K562 (cell line): ENCODE results near the gene SLC2A13. TPM values are rescaled to one million over a fixed set of nuclear protein-coding genes. Genes with fewer than 3 reads are reported as not detected.

Experiments used
- ATAC-seq: fragments of 200-7000 bp; cut with Tn5 transposase; 3 replicates; pipeline ENCODE4 v1.9.1; 2020; ENCODE audit warnings: moderate library complexity
- BruUV-seq: library from RNA; stranded (reverse); fragments of 400-500 nt; replicated peaks from 2 replicates; lab custom pipeline; 2021; lab: Mats Ljungman, UMichigan
- CTCF ChIA-PET: fragments of 300-600 bp; formaldehyde crosslinking; extraction: SDS; loops from one replicate; lab custom pipeline; 2021; ENCODE audit warnings: low intra/inter-chr PET ratio; lab: Yijun Ruan, JAX
- POLR2A ChIA-PET: fragments of 300-600, 350-650 bp; sonication (Branson Sonifier 250); formaldehyde crosslinking; extraction: SDS; loops from one replicate; lab custom pipeline; 2021; ENCODE audit warnings: antibody characterized with exemption, inconsistent platforms; lab: Yijun Ruan, JAX
- DNase-seq, 4 experiments: peaks; one replicate each; pipeline versions ENCODE4 v3.0.0 to v3.0.0-alpha.2; 2011 to 2018; ENCODE audit warnings: low spot score in 3 of 4, mixed read lengths in 3 of 4; ENCODE audit errors: extremely low read depth in 1 of 4
- FAIRE-seq: peaks from 2 replicates; lab custom pipeline; 2011; peaks lifted over from hg19 to GRCh38; lab: Jason Lieb, UNC
- H2AFZ ChIP-seq: 2 replicates; pipeline ENCODE4 v1.6.0; 2011; ENCODE audit warnings: low read depth, low read length, control low read depth, inconsistent platforms
- H3K27ac ChIP-seq: fragments of 200-600 bp; 3 replicates; pipeline ENCODE4 v1.8.0; 2011; ENCODE audit warnings: low read depth, mild to moderate bottlenecking, control low read depth, inconsistent platforms, low read length, moderate library complexity, mixed read lengths; ENCODE audit errors: extremely low read depth
- H3K27me3 ChIP-seq, 2 experiments: fragments of 300-600 bp in 1 of 2; 2 replicates in 1 of 2; 3 replicates in 1 of 2; pipeline versions ENCODE4 v1.6.0 to v1.8.0; 2011; ENCODE audit warnings: inconsistent platforms in 2 of 2, low read length in 2 of 2, mild to moderate bottlenecking in 1 of 2, mixed read lengths in 1 of 2, moderate library complexity in 1 of 2; ENCODE audit not compliant: control insufficient read depth in 2 of 2, insufficient read depth in 2 of 2
- H3K36me3 ChIP-seq: fragments of 300-600 bp; 3 replicates; pipeline ENCODE4 v1.8.0; 2011; ENCODE audit warnings: mild to moderate bottlenecking, low read length, inconsistent platforms; ENCODE audit not compliant: control insufficient read depth, insufficient read depth
- H3K4me1 ChIP-seq, 2 experiments: fragments of 200-600 bp in 1 of 2; replicated peaks in 1 of 2; 2 replicates in 1 of 2; 3 replicates in 1 of 2; pipeline versions ENCODE4 v1.5.1 to v1.8.0; 2011; ENCODE audit warnings: inconsistent platforms in 2 of 2, low read length in 2 of 2, mild to moderate bottlenecking in 1 of 2, mixed read lengths in 1 of 2, moderate library complexity in 1 of 2; ENCODE audit not compliant: control insufficient read depth in 2 of 2, insufficient read depth in 2 of 2
- H3K4me2 ChIP-seq: 2 replicates; pipeline ENCODE4 v1.6.1; 2011; ENCODE audit warnings: low read length, control low read depth, inconsistent platforms, mixed read lengths; ENCODE audit not compliant: insufficient read depth
- H3K4me3 ChIP-seq: fragments of 200-600 bp; sonication (generic), shearing (Covaris generic); 2 replicates; pipeline ENCODE4 v1.5.1; 2016; ENCODE audit warnings: control low read depth, inconsistent platforms
- H3K79me2 ChIP-seq: fragments of 200-600 bp; 3 replicates; pipeline ENCODE4 v1.8.0; 2011; ENCODE audit warnings: low read length, inconsistent platforms; ENCODE audit not compliant: control insufficient read depth, insufficient read depth
- H3K9ac ChIP-seq, 2 experiments: 2 replicates each; pipeline versions ENCODE4 v1.6.0 to v1.6.1; 2011; ENCODE audit warnings: low read depth in 2 of 2, low read length in 2 of 2, control low read depth in 1 of 2, inconsistent platforms in 1 of 2, mild to moderate bottlenecking in 1 of 2, mixed read lengths in 1 of 2; ENCODE audit not compliant: insufficient read depth in 1 of 2
- H3K9me1 ChIP-seq: one replicate; pipeline ENCODE4 v1.6.0; 2011; ENCODE audit warnings: inconsistent platforms, mild to moderate bottlenecking, low read length, moderate library complexity; ENCODE audit not compliant: control insufficient read depth, insufficient read depth
- H3K9me3 ChIP-seq: replicated peaks from 2 replicates; pipeline ENCODE4 v1.5.1; 2011; ENCODE audit warnings: low read depth, low read length, inconsistent platforms; ENCODE audit not compliant: control insufficient read depth, insufficient read depth
- H4K20me1 ChIP-seq: replicated peaks from 2 replicates; pipeline ENCODE4 v1.6.1; 2011; ENCODE audit warnings: low read length, inconsistent platforms, mixed read lengths; ENCODE audit not compliant: control insufficient read depth, insufficient read depth
- CBX1 ChIP-seq: sonication (generic); IDR thresholded peaks from 2 replicates; pipeline ENCODE4 v1.6.1; 2016; ENCODE audit warnings: antibody characterized with exemption, low read depth, mild to moderate bottlenecking
- FOXA3 ChIP-seq, 2 experiments: fragments of 450-650 bp in 1 of 2; sonication (generic) in 1 of 2; formaldehyde crosslinking; IDR thresholded peaks in 1 of 2; conservative IDR thresholded peaks in 1 of 2; 2 replicates each; pipeline versions ENCODE4 v1.4.0 to v1.8.0; 2020 to 2022; ENCODE audit warnings: mild to moderate bottlenecking in 2 of 2, missing genetic modification reagents in 1 of 2
- GMEB1 ChIP-seq: fragments of 250-450 bp; sonication (Bioruptor Pico); IDR thresholded peaks from 2 replicates; pipeline ENCODE4 v1.4.0; 2020; ENCODE audit warnings: mild to moderate bottlenecking
- MAFF ChIP-seq: IDR thresholded peaks from 2 replicates; pipeline ENCODE4 v1.6.1; 2012; ENCODE audit warnings: low read length, improper control_type of control experiment
- NELFE ChIP-seq: IDR thresholded peaks from 2 replicates; pipeline ENCODE4 v1.6.1; 2011; ENCODE audit warnings: mild to moderate bottlenecking; ENCODE audit not compliant: insufficient read depth, insufficient read length
- NR0B1 ChIP-seq: fragments of 450-650 bp; IDR thresholded peaks from one replicate; pipeline ENCODE4 v1.6.1; 2018; ENCODE audit warnings: mild to moderate bottlenecking, moderate library complexity; ENCODE audit not compliant: partially characterized antibody
- RBM34 ChIP-seq: fragments of 200-400 bp; formaldehyde crosslinking; IDR thresholded peaks from 2 replicates; pipeline ENCODE4 v1.6.1; 2018; ENCODE audit warnings: low read length, borderline replicate concordance; ENCODE audit not compliant: insufficient read depth
- THRB ChIP-seq: fragments of 450-650 bp; formaldehyde crosslinking; conservative IDR thresholded peaks from 2 replicates; pipeline ENCODE4 v1.4.0; 2022; ENCODE audit warnings: mild to moderate bottlenecking, missing genetic modification characterization
- ZNF318 ChIP-seq, 2 experiments: fragments of 450-650 bp; IDR thresholded peaks; 2 replicates each; pipeline ENCODE4 v1.6.1; 2016; ENCODE audit warnings: mild to moderate bottlenecking in 2 of 2, borderline replicate concordance in 1 of 2, low read depth in 1 of 2, moderate library complexity in 1 of 2
- WGBS: fragments of 100-300 bp; shearing (Covaris generic); methylation state at CpG from one replicate; pipeline ENCODE4 v1.1.6; 2016; ENCODE audit warnings: low coverage, mixed read lengths; ENCODE audit not compliant: insufficient coverage; ENCODE audit errors: missing lambda C conversion rate; 5-methylcytosine and 5-hydroxymethylcytosine counted together
- in situ Hi-C: fragments of 300-500 bp; cut with MboI; formaldehyde crosslinking; loops from 4 replicates; pipeline ENCODE4 v1.15.0; 2018; ENCODE audit warnings: inconsistent platforms, mixed read lengths
- intact Hi-C: fragments of 100-400 bp; cut with micrococcal nuclease; formaldehyde crosslinking; loops from 2 replicates; pipeline ENCODE4 v1.14.2; 2022
- polyA plus RNA-seq, 8 experiments: library from polyadenylated mRNA; depleted of rRNA in 4 of 8; stranded (reverse) in 5 of 8; unstranded in 3 of 8; fragments of >200 nt; fragmentation: Nextera tagmentation in 2 of 8; fragmentation: Illumina TruSeq in 1 of 8; extraction: Ambion mirVana in 2 of 8; extraction: Trizol in 1 of 8; gene quantifications; 2 replicates each; pipeline versions ENCODE4 v1.2.1 to v1.2.3, GENCODE V29; 2011 to 2014; ENCODE audit warnings: inconsistent platforms in 1 of 8, missing spikeins in 1 of 8
- total RNA-seq, 7 experiments: library from RNA; depleted of rRNA in 6 of 7; stranded (reverse); fragments of >200 nt in 6 of 7; fragmentation: Illumina TruSeq in 2 of 7; extraction: Trizol in 2 of 7; gene quantifications; 2 replicates each; pipeline versions ENCODE4 v1.2.1 to v1.2.3, GENCODE V29; 2011 to 2021; ENCODE audit warnings: low replicate concordance in 1 of 7

Gene SLC2A13
- total and polyA plus RNA-seq, 9 of the 15 experiments (the other 6 are each of a cell fraction or from before 2014, with no cell fraction given): 1.7 to 12.4 (median 9.0) TPM

DNA sequence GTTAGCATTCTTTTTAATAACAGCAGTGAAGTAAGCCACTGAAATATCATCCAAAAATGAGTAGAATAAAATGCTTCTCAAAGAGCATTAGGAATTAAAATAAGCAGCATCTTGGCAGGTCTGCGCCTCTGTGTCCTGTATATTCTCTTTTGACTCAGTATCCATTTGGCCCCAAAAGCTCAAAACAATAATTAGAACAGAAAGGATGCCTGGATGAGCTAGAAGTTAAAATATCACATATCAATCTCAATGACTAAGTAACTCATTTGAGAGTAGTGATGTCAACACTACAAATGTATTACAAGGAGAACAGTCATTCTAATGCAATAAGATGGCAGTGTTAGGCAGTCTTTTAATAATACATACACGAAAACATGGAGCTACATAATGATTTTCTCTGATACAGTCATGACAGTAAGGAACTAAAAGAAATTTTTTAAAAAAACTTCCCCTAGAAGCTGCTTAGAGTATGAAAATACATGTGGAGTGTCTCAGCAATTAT, 325.4 kb downstream of the SLC2A13 start:
- Histone ChIP-seq H3K9me3 (no peaks in the 10 kb centered on the region), H3K4me1 (no peaks in the 10 kb centered on the region), H3K36me3 (no peaks in the 10 kb centered on the region), H3K9ac (no peak overlapping the region), H4K20me1 (no peaks in the 10 kb centered on the region), H3K27ac (no peak overlapping the region), H3K27me3 (no peaks in the 10 kb centered on the region), H3K9me1 (no peaks in the 10 kb centered on the region), H3K79me2 (no peaks in the 10 kb centered on the region), H2AFZ (no peak overlapping the region), H3K4me2 (no peak overlapping the region), H3K4me3 (no peak overlapping the region)
- in situ Hi-C loops (no loop called here), intact Hi-C loops (no loop called here)
- ChIA-PET CTCF (no interaction called here), POLR2A (no interaction called here)
- WGBS: 36% methylated on average over 2 of the region's 2 CpGs
- BruUV-seq: no TSS peak
- ATAC-seq (no peak), FAIRE-seq (no peak), DNase-seq (no peak)
- no peak for TF ChIP-seq FOXA3 (CRISPR knock-in tag; conservative IDR thresholded peaks at IDR 0.05 in 1 of 2, IDR thresholded peaks at IDR 0.05 in 1 of 2)
- no peak for TF ChIP-seq ZNF318 (IDR thresholded peaks at IDR 0.05; ENCODE audit: borderline replicate concordance in 1 of 2, low read depth in 1 of 2)
- no peak for TF ChIP-seq CBX1
- TF ChIP-seq THRB (CRISPR knock-in tag): no peak
- no peak for TF ChIP-seq MAFF
- TF ChIP-seq GMEB1: no peak
- no peak for TF ChIP-seq NR0B1
- no peak for TF ChIP-seq NELFE
- no peak for TF ChIP-seq RBM34
